ENCODE results near the gene CAMK2D.

CAMK2D gene

DNA sequence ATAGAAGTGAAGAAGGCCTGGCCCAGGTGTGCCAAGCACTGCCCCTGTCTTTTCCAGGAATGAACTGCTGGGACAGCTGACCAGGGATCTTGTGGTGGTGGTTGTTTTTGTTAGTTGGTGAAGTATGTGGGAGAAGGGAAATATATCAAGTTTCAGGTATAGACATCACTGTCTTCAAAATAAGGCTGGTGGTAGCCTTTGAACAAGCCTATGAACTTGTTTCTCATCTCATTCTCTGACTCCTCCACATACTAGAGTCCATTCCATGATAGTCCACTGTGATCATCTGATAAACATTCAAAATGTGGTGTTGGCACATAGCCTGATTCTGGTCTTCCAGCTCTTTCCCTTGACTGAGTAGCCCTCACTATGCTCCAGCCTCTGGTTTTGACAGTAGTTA is 303.7 kb downstream of the CAMK2D start:
- Mint-ChIP-seq H3K4me1 (no peaks in the 10 kb centered on the region), H3K36me3 (peaks cover 39% of the 10 kb centered on the region), H3K27me3 (no peaks in the 10 kb centered on the region), H3K27ac (no peak overlapping the region), H3K4me3 (no peak overlapping the region), H3K9me3 (no peaks in the 10 kb centered on the region)
- CTCF ChIA-PET: no interaction called here
- DNase-seq: no peak

DNA sequence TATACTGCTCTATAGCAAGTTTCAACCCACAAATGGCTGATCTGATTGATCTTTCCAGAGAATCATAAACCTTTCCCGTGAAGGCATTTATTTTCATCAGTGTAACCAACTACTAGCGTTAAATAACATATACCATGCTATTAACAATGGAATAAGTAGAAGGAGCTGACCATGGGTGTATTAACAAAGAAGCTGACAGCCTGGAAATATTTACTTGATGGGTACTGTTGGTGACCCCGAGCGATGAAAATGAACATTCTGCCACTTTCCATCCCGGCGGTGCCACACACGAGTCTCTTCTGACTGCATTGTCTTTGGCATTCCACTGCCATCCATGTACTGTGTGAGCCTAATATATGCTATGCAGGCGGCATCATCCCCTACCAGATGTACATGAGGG is 304.4 kb downstream of the CAMK2D start:
- DNase-seq: no peak
- H3K36me3 Mint-ChIP-seq: peaks cover 37% of the 10 kb centered on the region
- H3K9me3 Mint-ChIP-seq: no peaks in the 10 kb centered on the region
- H3K4me1 Mint-ChIP-seq: no peaks in the 10 kb centered on the region
- CTCF ChIA-PET: no interaction called here
- H3K4me3 Mint-ChIP-seq: no peak overlapping the region
- no peaks in the 10 kb centered on the region for H3K27me3 Mint-ChIP-seq
- H3K27ac Mint-ChIP-seq: no peak overlapping the region

DNA sequence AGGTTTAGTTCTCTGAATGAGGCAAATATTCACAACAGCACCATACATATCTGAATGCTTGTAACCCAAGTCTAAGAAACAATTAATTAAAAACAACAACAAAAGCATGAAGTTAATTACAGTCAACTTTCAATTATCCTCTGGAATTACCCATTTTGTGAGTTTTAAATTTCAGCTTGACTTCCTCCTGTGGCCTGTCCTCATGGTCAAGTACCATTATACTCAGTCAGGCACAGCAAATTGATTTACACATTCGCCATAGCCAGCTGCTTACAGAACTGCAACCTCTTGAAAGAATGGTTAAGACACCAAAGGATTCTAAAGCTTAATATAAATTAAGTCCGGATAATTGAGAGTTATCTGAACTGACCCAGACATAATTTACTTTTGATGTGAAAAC is 306.5 kb downstream of the CAMK2D start:
- Mint-ChIP-seq H3K4me3 (no peak overlapping the region), H3K27me3 (no peaks in the 10 kb centered on the region), H3K27ac (no peak overlapping the region), H3K9me3 (no peaks in the 10 kb centered on the region), H3K4me1 (no peaks in the 10 kb centered on the region), H3K36me3 (peaks cover 30% of the 10 kb centered on the region)
- DNase-seq: no peak
- CTCF ChIA-PET: no interaction called here

DNA sequence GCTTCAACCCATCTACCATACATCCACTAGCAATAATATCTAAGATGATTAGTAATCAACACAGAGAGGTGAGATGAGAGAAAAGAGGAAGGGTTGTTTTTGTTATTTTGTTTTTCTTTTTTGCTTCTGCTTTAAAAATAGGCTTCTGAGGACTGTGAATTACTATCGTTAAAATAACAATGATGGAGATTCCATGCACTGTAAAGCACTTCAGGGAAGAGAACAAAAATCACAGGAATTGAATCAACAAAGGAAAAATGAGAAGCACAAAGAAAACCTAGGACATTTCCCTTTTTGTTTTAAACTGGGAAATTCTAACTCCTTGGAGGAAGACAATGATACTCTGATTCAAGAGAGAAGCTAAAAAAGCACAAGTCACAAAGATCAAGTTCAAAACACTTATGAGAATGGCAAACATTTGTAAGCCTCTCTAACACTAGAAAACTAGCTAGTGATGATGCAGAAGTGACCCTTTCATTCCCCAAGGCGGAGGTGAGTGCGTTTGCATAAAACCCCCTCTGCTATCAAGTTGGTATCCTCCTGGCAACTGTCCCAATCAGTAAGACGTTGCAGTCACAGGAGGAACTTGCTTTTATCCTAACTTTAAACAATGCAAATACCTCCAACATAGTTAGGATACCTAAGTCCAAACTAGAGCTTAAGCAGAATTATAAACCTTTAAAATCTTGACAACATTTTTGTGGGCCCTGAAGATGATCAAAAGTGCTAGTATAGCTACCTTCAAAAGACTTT is 308.5 kb downstream of the CAMK2D start:
- Mint-ChIP-seq H3K4me1 (no peaks in the 10 kb centered on the region), H3K4me3 (no peak overlapping the region), H3K27ac (peak overlapping the region; percentile 6), H3K27me3 (no peaks in the 10 kb centered on the region), H3K36me3 (peaks cover 25% of the 10 kb centered on the region), H3K9me3 (no peaks in the 10 kb centered on the region)
- DNase-seq: no peak
- CTCF ChIA-PET: no interaction called here

DNA sequence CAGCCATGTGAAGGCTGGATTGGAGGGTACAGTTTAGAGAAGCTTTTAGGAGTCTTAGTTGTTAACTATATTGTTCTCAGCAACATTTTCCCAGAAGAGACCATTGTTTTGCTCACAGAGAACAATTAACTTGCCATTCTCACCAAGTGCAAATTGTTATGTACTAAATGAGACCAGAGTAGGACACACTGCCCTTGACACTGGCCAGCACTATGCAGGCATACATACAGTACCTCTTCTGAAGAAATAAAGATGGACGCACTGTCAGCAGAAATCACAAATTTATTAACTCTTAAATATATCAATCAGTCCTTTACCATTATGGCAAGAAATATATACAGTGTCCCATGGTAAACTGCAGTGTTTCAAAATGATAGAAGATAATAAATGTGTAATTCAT is 309.4 kb downstream of the CAMK2D start:
- H3K27ac Mint-ChIP-seq: no peak overlapping the region
- H3K27me3 Mint-ChIP-seq: no peaks in the 10 kb centered on the region
- CTCF ChIA-PET: no interaction called here
- peaks cover 17% of the 10 kb centered on the region for H3K36me3 Mint-ChIP-seq
- H3K4me1 Mint-ChIP-seq: no peaks in the 10 kb centered on the region
- no peak overlapping the region for H3K4me3 Mint-ChIP-seq
- no peak for DNase-seq
- no peaks in the 10 kb centered on the region for H3K9me3 Mint-ChIP-seq

DNA sequence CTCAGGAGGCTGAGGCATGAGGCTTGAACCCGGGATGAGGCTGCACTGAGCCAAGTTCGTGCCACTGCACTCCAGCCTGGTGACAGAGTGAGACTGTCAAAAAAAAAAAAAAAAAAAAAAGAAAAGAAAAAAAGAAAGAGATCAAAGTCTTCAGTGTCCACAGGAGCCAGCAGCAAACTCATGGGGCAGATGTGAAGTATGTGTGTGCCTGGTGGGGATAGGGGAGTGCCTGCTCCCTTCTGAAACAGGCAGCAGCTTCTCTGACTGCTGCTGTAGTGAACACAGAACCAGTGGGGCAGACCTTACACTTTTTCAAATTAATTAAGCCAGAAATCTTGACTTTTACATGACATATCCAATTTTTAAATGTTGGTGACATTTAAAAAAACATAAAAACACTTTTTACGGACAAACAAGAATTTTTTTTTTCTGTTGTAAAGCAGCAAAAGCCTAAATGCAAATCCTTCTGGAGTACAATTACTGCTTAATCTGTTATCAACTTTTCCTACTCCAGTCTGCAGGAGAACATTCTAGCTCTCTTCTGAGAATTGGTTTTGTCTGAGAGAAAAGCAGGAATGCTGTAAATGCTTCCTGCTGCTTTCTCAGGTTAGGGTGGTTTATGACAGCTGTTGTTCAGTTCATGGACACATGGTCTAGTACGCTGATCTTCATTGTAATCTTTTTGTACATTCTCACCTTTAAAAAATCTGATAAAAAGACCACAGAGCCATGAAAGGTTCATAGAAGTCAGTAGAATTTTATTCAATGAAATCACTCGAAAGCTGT is 311.1 kb downstream of the CAMK2D start:
- no peaks in the 10 kb centered on the region for H3K27me3 Mint-ChIP-seq
- H3K4me3 Mint-ChIP-seq: no peak overlapping the region
- H3K4me1 Mint-ChIP-seq: no peaks in the 10 kb centered on the region
- no peak for DNase-seq
- no peaks in the 10 kb centered on the region for H3K9me3 Mint-ChIP-seq
- H3K36me3 Mint-ChIP-seq: peaks cover 7% of the 10 kb centered on the region
- H3K27ac Mint-ChIP-seq: no peak overlapping the region
- CTCF ChIA-PET: interaction anchor here (0.6 to 1.3 kb wide), 2 partner anchors 27 to 1235 kb away, joined by 3 to 5 read pairs; no protein-coding TSS in a partner anchor

DNA sequence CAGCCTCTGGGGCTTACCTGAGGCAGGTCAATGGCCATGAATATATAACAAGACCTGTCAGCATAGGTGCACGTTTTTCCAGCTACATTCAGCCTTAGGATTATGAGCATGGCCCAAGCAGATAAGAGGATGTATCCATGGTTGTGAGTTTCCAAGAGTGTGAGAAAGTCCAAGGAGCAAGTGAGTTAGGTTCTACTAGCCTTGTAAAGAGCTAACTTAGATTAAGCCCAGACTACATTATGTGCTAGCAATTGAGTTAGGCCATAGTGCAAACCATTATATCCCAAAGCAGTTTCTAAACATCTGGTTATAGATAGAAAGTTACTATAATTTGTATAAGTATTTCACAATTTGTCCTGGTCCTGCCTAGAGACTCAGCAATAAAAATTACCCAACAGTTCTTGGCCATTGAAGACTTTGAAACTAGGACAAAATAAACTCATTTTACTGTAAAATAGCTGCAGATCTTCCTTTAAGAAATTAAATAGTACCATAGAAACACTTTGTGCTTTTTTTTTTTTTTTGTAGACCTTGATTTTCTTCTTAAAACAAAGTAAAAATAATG is 312.0 kb downstream of the CAMK2D start:
- Mint-ChIP-seq H3K9me3 (no peaks in the 10 kb centered on the region), H3K4me3 (no peak overlapping the region), H3K27me3 (no peaks in the 10 kb centered on the region), H3K36me3 (peaks cover 7% of the 10 kb centered on the region), H3K4me1 (no peaks in the 10 kb centered on the region), H3K27ac (no peak overlapping the region)
- CTCF ChIA-PET: interaction anchor here (0.6 kb wide), 1 partner anchor 1236 kb away, joined by 5 read pairs; no protein-coding TSS in a partner anchor
- DNase-seq: no peak

DNA sequence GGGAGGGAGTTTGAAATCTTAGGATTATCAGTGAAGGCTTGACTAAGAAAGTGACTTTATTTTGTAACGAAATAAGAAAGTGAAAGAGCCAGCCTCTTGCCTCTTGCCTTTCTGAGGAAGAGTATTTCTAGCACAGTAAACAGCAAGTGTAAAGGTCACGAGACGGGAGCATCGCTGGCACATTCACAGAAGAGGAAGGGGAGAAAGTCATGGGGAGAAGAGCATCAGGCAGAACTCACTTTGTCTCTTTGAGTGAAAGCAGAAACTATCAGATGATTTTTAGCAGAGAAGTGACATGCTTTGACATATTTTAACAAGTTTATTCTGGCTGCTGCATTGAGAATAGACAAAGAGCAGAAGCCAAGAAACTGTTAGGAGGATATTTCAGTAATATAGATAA is 313.8 kb downstream of the CAMK2D start:
- Mint-ChIP-seq H3K4me3 (no peak overlapping the region), H3K27ac (no peak overlapping the region), H3K9me3 (no peaks in the 10 kb centered on the region), H3K27me3 (no peaks in the 10 kb centered on the region), H3K36me3 (peaks cover 4% of the 10 kb centered on the region), H3K4me1 (peaks cover 5% of the 10 kb centered on the region)
- CTCF ChIA-PET: no interaction called here
- DNase-seq: no peak

DNA sequence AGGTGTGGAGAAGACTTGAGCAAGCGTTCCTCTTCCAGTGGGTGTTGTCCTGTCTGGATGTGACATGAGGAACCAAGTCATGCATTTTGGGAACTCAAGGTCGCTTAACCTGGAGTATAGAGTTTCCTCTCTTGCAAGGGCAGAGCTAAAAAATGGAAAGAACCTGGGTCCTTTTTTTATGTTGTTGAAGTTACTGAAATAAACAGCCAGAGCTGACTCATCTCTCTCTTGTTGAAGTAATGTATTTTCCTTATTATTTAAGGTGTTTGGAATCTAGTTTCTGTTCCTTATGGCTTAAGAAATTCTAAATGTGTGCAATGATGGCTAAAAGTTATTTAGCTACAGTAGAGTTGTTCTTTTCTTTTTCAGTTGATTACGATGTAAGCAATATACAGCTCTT is 314.5 kb downstream of the CAMK2D start:
- Mint-ChIP-seq H3K4me3 (no peak overlapping the region), H3K36me3 (peaks cover 4% of the 10 kb centered on the region), H3K4me1 (peaks cover 5% of the 10 kb centered on the region), H3K9me3 (no peaks in the 10 kb centered on the region), H3K27ac (no peak overlapping the region), H3K27me3 (no peaks in the 10 kb centered on the region)
- no peak for DNase-seq
- CTCF ChIA-PET: no interaction called here

DNA sequence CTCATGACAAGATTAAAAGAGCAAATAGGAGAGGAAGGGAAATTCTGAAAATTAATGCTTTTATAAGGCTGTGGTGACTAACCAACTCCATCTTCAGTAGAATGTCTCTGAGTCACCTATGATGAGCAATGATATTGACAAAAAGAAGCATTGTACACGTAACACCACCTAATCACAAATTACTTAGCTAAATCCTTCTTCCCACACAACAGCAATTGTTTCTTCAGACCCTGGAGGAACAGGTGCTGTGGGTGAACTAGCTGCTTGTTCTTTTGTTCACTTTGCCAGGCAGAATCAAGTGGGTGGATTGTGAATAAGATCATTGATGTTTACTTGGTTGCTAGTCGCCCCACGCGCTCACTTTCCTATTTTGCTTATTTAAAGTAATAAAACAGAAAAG is 315.5 kb downstream of the CAMK2D start:
- DNase-seq: no peak
- Mint-ChIP-seq H3K27me3 (no peaks in the 10 kb centered on the region), H3K36me3 (no peaks in the 10 kb centered on the region), H3K4me1 (peaks cover 5% of the 10 kb centered on the region), H3K27ac (no peak overlapping the region), H3K4me3 (no peak overlapping the region), H3K9me3 (no peaks in the 10 kb centered on the region)
- CTCF ChIA-PET: no interaction called here

DNA sequence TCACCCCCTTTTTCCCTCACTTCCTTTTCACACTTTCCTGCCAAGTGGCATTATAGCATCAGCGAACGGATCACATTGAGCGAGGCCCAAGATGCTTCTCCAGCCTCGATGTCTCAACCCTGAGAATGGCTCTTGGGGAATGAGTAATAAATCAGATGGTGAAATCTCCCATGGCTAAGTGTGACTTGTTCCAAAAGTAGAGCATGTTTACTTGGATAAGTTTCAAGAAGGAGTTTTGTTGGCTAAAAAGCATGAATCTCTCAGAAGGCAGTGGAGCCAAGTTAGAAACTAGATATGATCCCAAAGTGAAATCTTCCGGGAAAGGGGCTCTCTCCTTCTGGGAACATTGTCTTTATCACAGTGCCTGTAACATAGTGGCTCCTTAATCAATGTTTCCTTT is 316.3 kb downstream of the CAMK2D start:
- Mint-ChIP-seq H3K9me3 (no peaks in the 10 kb centered on the region), H3K27ac (no peak overlapping the region), H3K4me1 (peaks cover 5% of the 10 kb centered on the region), H3K27me3 (no peaks in the 10 kb centered on the region), H3K36me3 (no peaks in the 10 kb centered on the region), H3K4me3 (no peak overlapping the region)
- no peak for DNase-seq
- CTCF ChIA-PET: no interaction called here

DNA sequence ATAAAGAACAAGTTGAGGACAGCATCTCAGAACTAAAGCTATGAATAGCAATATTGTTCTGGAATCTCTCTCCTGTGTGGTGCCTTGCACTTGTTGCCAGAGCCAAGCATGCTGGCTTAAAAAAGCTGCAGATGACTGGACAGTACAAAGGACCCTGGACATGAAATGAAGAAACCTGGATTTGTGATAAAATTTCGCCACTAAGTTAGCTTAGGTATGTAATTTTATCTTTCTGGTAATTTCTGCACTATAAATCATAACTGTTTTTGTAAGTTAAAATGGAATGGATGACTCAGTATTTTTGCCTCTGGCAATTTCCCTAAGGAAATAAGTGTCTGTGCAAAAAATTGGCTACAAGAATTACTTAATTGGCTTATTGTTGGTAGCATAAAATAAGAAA is 317.2 kb downstream of the CAMK2D start:
- Mint-ChIP-seq H3K4me3 (no peak overlapping the region), H3K4me1 (peaks cover 5% of the 10 kb centered on the region), H3K27ac (no peak overlapping the region), H3K27me3 (peaks cover 4% of the 10 kb centered on the region), H3K36me3 (no peaks in the 10 kb centered on the region), H3K9me3 (no peaks in the 10 kb centered on the region)
- no peak for DNase-seq
- CTCF ChIA-PET: no interaction called here

DNA sequence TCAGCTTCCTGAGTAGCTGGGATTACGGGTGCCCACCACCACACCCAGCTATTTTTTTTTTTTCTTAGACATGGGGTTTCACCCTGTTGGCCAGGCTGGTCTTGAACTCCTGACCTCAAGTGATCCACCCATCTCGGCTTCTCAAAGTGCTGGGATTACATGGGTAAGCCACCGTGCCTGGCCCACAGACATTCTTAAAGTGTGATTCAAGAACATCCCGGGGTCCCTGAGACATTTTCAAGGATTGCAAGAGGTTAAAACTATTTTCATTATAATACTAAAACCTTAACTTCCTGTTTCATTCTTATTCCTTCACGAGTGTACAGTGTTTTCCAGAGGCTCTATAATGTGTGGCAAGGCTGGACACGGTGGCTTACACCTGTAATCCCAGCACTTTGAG is 318.7 kb downstream of the CAMK2D start:
- H3K36me3 Mint-ChIP-seq: no peaks in the 10 kb centered on the region
- H3K27me3 Mint-ChIP-seq: peaks cover 4% of the 10 kb centered on the region
- H3K9me3 Mint-ChIP-seq: no peaks in the 10 kb centered on the region
- no peak overlapping the region for H3K27ac Mint-ChIP-seq
- H3K4me3 Mint-ChIP-seq: no peak overlapping the region
- peaks cover 5% of the 10 kb centered on the region for H3K4me1 Mint-ChIP-seq
- CTCF ChIA-PET: no interaction called here
- no peak for DNase-seq

DNA sequence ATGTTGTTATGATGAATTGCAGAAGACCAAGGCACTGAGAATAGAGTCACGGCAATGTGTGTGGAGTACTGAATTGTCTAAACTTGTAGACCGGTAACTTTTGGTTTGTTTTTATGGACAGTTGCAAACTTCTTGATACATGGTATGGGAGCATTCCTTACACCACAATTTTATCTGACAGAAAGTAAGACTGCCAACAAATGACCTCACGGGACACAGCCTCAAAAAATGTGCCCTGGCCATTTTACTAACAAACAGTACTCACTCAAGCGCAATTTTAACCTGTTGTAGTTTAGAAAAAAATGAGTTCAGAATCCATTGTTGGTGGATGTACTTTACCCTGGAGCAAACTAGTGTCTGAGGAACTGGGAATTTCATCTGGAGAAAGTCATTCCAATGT is 321.2 kb downstream of the CAMK2D start:
- no peak overlapping the region for H3K4me3 Mint-ChIP-seq
- peaks cover 17% of the 10 kb centered on the region for H3K4me1 Mint-ChIP-seq
- H3K9me3 Mint-ChIP-seq: peaks cover 3% of the 10 kb centered on the region
- no peaks in the 10 kb centered on the region for H3K36me3 Mint-ChIP-seq
- peaks cover 4% of the 10 kb centered on the region for H3K27me3 Mint-ChIP-seq
- H3K27ac Mint-ChIP-seq: no peak overlapping the region
- no peak for DNase-seq
- CTCF ChIA-PET: no interaction called here

DNA sequence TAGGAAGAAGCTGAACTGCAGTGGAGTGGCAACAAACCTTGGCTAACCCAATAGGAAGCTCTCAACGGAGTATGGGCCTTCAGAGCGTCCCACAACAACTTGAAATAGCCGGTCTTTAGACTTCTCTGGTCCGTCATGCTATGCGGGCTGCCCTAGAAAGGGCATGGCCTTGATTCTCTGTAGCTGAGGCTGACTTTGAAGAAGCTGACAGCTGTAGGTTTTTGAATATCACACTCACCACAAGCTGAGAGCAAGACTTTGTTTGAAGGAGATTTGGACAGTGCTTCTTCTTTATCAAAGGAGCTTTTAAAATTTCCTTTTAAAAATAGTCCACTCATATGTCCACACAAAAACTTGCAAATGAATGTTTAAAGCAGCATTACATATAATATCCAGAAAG is 322.9 kb downstream of the CAMK2D start:
- CTCF ChIA-PET: no interaction called here
- Mint-ChIP-seq H3K9me3 (peaks cover 3% of the 10 kb centered on the region), H3K27ac (no peak overlapping the region), H3K4me1 (peaks cover 13% of the 10 kb centered on the region), H3K36me3 (no peaks in the 10 kb centered on the region), H3K27me3 (peaks cover 4% of the 10 kb centered on the region), H3K4me3 (no peak overlapping the region)
- no peak for DNase-seq

All from activated naive CD4-positive, alpha-beta T cell treated with anti-CD3 and anti-CD28 coated beads, Interleukin-2, amount 10 ng/mL, durations not matched to agents 7 days and 5 days (primary cell).